ENCODE results near the gene LFNG.

- TF ChIP-seq EHMT2 (IDR thresholded peaks at IDR 0.05; ENCODE audit: borderline replicate concordance, low read depth, low read length), result no peak
- no peak for TF ChIP-seq RFX3 (CRISPR knock-in tag; IDR thresholded peaks at IDR 0.05)
Measured at GRCh38 chr7:2476298-2476697, 43.3 kb upstream of the LFNG start, which contains the start of gene GRIFIN.

Data from HepG2 (cell line).